Activated CD4-positive, alpha-beta T cell treated with anti-CD3 and anti-CD28 coated beads, Interleukin-2, amount 10 ng/mL, durations not matched to agents 24 days and 14 days (primary cell): ENCODE measurements around the gene TGIF1. TPM values are rescaled to one million over a fixed set of nuclear protein-coding genes. Genes with fewer than 3 reads are reported as not detected.

Experiments used
- DNase-seq: peaks from one replicate; pipeline ENCODE4 v3.0.0; 2022
- H3K27ac Mint-ChIP-seq: one replicate; pipeline ENCODE4 v1.8.0; 2022; ENCODE audit warnings: mild to moderate bottlenecking, mixed read lengths
- H3K27me3 Mint-ChIP-seq: one replicate; pipeline ENCODE4 v1.8.0; 2022; ENCODE audit warnings: mixed read lengths
- H3K36me3 Mint-ChIP-seq: one replicate; pipeline ENCODE4 v1.8.0; 2022; ENCODE audit warnings: low read depth, mild to moderate bottlenecking, mixed read lengths
- H3K4me1 Mint-ChIP-seq: one replicate; pipeline ENCODE4 v1.8.0; 2021; ENCODE audit warnings: mixed read lengths
- H3K4me3 Mint-ChIP-seq: one replicate; pipeline ENCODE4 v1.8.0; 2022; ENCODE audit warnings: mild to moderate bottlenecking, moderate library complexity, mixed read lengths
- H3K9me3 Mint-ChIP-seq: one replicate; pipeline ENCODE4 v1.8.0; 2021; ENCODE audit warnings: mixed read lengths
- intact Hi-C: fragments of 100-400 bp; cut with micrococcal nuclease; formaldehyde crosslinking; loops from one replicate; pipeline ENCODE4 v1.15.1; 2023
- total RNA-seq: library from RNA; stranded (reverse); gene quantifications from 2 replicates; pipeline ENCODE4 v1.2.3, GENCODE V29; 2022

Gene TGIF1
- total RNA-seq, 1 donor from 2014 or later = 50.7 TPM

DNA sequence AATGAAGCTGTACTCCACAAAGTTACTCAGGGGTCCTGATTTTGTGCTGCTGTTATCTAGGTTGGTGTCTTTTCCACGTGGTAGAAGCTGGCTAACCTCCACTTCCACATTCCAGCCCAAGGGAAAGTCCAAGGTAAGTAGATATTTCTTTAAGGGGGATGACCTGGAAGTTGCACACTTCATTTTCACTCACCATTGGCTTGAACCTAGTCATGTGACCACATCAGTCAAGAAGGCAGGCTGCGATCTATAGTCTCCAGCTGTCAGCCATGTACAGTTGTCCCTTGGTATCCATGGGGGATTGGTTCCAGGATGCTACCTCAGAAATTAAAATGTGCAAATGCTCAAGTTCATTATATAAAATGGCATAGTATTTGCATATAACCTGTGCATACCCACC is 31.9 kb upstream of the TGIF1 start:
- Mint-ChIP-seq H3K27ac (no peak overlapping the region), H3K4me1 (no peaks in the 10 kb centered on the region)
- intact Hi-C loops = no loop called here

DNA sequence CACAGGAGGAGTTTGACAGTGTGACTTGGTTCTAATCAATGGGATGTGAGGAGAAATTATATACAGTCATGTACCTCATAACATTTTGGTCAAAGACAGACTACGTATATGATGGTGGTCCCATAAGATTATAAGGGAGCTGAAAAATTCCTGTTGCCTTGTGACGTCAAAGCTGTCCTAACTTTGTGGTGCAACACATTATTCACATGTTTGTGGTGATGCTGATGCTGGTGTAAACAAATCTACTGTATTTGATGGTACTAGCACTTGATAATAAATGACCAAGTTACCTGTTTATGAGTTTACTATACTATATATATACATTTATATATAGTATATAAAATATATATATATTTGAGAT is 29.1 kb upstream of the TGIF1 start:
- no peaks in the 10 kb centered on the region for H3K36me3 Mint-ChIP-seq
- H3K27ac Mint-ChIP-seq = no peak overlapping the region
- H3K27me3 Mint-ChIP-seq = no peaks in the 10 kb centered on the region
- no peak for DNase-seq
- H3K4me1 Mint-ChIP-seq = no peaks in the 10 kb centered on the region
- H3K9me3 Mint-ChIP-seq = peaks cover 3% of the 10 kb centered on the region
- intact Hi-C loops = no loop called here
- no peak overlapping the region for H3K4me3 Mint-ChIP-seq

More for the DNA sequence above, 31.9 kb upstream of the TGIF1 start:
- Mint-ChIP-seq H3K36me3 (no peaks in the 10 kb centered on the region), H3K4me3 (no peak overlapping the region), H3K9me3 (peaks cover 3% of the 10 kb centered on the region), H3K27me3 (no peaks in the 10 kb centered on the region)
- no peak for DNase-seq

DNA sequence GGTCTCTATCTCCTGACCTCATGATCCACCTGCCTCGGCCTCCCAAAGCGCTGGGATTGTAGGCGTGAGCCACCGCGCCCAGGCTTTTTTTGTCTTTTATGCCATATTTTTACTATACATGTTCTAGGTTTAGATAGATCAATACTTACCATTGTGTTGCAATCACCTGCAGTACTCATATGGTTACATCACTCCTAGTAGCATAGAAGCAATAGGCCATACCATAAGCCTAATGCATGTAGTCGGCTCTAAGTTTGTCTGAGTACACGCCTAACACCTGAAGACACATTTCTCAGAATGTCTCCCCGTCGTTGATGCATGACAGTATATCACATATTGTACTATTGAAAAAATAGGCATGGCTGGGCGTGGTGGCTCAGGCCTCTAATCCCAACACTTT is 27.1 kb upstream of the TGIF1 start:
- Mint-ChIP-seq H3K9me3 (peaks cover 3% of the 10 kb centered on the region), H3K36me3 (no peaks in the 10 kb centered on the region), H3K4me1 (no peaks in the 10 kb centered on the region), H3K27ac (no peak overlapping the region), H3K4me3 (no peak overlapping the region), H3K27me3 (no peaks in the 10 kb centered on the region)
- intact Hi-C loops = no loop called here
- DNase-seq = no peak

DNA sequence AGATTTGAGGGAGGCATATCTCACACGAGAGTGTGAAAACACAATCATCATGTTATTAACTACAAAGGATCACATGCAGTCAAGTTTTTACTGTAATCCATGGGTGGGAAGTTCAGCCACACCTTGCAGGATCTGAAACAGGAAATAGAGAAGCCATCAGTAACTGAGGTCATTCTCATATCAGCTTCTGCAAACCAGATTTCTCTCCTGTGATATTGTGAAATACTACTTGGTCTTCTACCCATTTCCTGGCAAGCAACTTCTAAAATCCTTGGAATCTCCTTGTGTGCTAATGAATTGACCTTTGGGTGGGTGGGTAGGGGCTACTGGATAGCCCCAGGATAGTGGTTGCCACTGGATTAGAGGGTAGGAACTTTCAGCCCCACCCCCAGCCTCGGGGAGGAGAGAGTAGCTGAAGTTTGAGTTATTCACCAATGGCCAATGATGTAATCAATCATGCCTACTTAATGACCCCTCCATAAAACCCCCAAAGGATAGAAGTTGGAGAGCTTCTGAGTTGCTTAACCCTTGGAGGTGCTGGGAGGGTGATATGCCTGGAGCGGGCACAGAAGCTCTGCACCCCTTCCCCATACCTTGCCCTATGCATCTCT is 25.6 kb upstream of the TGIF1 start:
- no peak for DNase-seq
- Mint-ChIP-seq H3K36me3 (no peaks in the 10 kb centered on the region), H3K9me3 (peaks cover under 1% of the 10 kb centered on the region), H3K27me3 (no peaks in the 10 kb centered on the region), H3K4me3 (no peak overlapping the region), H3K27ac (no peak overlapping the region), H3K4me1 (no peaks in the 10 kb centered on the region)
- intact Hi-C loops = no loop called here

DNA sequence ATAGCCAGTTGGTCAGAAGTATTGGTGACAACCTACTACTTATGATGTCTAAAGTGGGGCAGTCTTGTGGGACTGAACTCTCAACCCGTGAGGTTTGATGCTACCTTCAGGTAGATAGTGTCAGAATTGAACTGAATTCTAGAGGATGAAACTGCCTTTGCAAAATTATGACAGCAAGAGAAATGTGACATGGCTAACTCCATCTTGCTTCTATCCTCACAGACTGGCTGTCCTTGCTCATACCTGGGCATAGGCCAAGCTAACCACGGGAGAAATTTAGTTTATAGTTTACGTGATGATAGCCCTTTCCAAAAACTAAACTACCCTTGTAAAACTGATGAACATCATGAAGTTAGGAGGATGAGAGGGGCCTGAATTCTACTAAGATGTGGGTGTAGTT is 24.9 kb upstream of the TGIF1 start:
- Mint-ChIP-seq H3K9me3 (no peaks in the 10 kb centered on the region), H3K4me3 (no peak overlapping the region), H3K36me3 (no peaks in the 10 kb centered on the region), H3K4me1 (no peaks in the 10 kb centered on the region), H3K27me3 (no peaks in the 10 kb centered on the region), H3K27ac (no peak overlapping the region)
- no peak for DNase-seq
- intact Hi-C loops = no loop called here

DNA sequence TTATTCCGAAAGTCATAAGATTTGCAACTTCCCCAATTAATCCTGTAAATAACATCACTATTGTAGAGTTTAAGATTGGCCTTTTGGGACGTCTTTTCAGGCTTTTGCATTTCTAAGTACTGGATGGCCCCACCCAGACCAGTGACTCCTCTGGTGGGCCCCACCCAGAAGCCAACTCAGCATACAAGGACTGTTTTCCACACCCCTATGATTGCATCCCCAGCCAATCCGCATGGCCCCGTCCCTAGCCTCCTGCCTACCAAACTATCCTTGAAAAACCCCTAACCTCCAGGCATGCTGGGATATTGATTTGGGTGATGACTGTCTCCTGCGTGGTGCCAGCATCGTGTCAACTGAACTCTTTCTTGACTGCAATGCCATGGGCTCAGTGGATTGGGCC is 24.5 kb upstream of the TGIF1 start:
- intact Hi-C loops = no loop called here
- H3K9me3 Mint-ChIP-seq = no peaks in the 10 kb centered on the region
- no peak overlapping the region for H3K4me3 Mint-ChIP-seq
- no peaks in the 10 kb centered on the region for H3K27me3 Mint-ChIP-seq
- no peaks in the 10 kb centered on the region for H3K4me1 Mint-ChIP-seq
- no peak overlapping the region for H3K27ac Mint-ChIP-seq
- H3K36me3 Mint-ChIP-seq = no peaks in the 10 kb centered on the region
- no peak for DNase-seq

DNA sequence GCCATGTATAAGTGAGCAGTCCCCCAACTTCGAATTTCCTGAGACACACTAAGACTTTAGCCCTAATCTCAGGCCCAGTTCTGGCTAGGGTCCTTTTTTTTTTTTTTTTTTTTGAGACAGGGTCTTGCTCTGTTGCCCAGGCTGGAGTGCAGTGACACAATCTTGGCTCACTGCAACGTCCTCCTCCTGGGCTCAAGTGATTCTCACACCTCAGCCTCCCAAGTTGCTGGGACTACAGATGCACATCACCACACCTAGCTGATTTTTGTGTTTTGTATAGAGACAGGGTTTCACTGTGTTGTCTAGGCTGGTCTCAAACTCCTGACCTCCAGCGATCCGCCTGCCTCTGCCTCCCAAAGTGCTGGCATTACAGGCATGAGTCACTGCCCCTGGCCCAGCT is 23.9 kb upstream of the TGIF1 start:
- Mint-ChIP-seq H3K4me3 (no peak overlapping the region), H3K27ac (no peak overlapping the region), H3K27me3 (no peaks in the 10 kb centered on the region), H3K4me1 (no peaks in the 10 kb centered on the region), H3K9me3 (no peaks in the 10 kb centered on the region), H3K36me3 (no peaks in the 10 kb centered on the region)
- no peak for DNase-seq
- intact Hi-C loops = no loop called here

DNA sequence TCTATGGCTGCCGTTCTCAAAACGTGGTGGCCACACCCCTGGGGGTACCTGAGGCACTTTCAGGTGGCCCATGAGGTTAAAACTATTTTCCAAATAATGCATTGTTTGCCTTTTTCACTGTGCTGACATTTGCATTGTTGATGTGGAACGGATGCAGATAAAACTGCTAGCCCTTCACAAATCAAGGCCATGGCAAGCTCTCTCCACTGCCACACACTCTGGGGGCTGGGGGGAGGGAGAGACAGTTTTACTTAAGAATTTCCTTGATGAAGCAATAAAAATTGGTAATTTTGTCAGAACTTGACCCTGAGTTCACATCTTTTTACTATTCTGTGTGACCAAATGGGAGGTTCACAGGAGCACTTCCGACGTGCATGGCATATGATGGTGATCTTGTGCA is 22.0 kb upstream of the TGIF1 start:
- Mint-ChIP-seq H3K4me3 (no peak overlapping the region), H3K9me3 (no peaks in the 10 kb centered on the region), H3K36me3 (no peaks in the 10 kb centered on the region), H3K4me1 (no peaks in the 10 kb centered on the region), H3K27ac (no peak overlapping the region), H3K27me3 (no peaks in the 10 kb centered on the region)
- no peak for DNase-seq
- intact Hi-C loops = no loop called here

DNA sequence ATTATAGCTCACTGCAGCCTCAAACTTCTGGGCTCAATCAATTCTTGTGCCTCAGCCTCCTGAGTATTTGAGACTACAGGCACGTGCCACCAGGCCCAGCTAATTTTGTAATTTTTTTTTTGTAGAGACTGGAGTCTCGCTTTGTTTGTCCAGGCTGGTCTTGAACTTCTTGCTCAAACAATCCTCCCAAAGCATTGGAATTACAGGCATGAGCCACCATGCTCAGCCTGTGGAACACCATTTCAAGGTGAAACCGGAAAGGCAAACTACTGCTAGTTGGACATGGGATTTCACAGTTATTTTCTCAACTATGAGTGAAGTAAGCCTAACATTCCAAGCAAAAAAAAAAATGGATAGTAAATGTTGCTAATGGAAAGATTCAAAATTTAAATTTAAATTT is 20.9 kb upstream of the TGIF1 start:
- H3K36me3 Mint-ChIP-seq = no peaks in the 10 kb centered on the region
- no peak overlapping the region for H3K27ac Mint-ChIP-seq
- no peak overlapping the region for H3K4me3 Mint-ChIP-seq
- no peaks in the 10 kb centered on the region for H3K4me1 Mint-ChIP-seq
- H3K9me3 Mint-ChIP-seq = no peaks in the 10 kb centered on the region
- H3K27me3 Mint-ChIP-seq = no peaks in the 10 kb centered on the region
- intact Hi-C loops = no loop called here
- DNase-seq = no peak

DNA sequence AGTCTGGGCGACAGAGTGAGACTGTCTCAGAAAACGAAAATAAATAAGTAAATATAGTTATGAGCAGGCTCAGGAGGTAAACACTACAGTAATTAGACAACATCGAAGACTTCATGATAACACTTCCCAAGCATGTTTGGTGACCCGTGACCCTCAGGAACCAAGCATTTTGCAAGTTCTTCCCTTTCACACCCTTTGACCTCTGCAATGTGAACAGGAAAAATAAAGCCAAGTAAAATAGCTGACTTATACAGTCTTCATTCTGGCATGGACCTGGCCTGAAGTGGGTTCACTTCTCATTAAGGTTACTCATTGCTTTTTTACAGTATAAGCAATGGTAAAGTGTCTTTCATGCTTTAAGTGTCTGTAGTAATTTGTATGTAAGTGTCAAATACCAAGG is 15.3 kb upstream of the TGIF1 start:
- no peaks in the 10 kb centered on the region for H3K36me3 Mint-ChIP-seq

DNA sequence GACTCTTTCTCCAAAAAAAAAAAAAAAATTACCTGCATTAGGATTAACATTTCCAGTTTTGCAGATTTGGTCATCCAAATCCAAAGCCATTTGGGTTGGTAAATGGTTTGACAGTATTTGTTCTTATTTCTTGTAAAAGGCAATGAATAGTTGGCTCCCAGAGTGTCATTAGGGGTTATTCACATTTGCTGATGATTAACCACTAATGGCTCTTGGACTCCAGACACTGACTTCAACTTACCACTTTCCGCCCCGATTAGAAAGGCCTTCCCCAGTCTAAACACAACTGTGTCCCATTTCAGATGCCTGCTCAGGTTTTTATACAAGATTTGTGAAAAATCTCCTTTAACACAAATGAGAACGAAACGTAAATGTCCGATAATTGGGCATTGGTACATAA is 9.6 kb upstream of the TGIF1 start:
- intact Hi-C loops = no loop called here
- H3K27ac Mint-ChIP-seq = no peak overlapping the region

More for the DNA sequence above, 15.3 kb upstream of the TGIF1 start:
- DNase-seq = no peak
- Mint-ChIP-seq H3K27ac (no peak overlapping the region), H3K27me3 (peaks cover 6% of the 10 kb centered on the region), H3K4me3 (no peak overlapping the region), H3K4me1 (no peaks in the 10 kb centered on the region), H3K9me3 (no peaks in the 10 kb centered on the region)
- intact Hi-C loops = no loop called here

DNA sequence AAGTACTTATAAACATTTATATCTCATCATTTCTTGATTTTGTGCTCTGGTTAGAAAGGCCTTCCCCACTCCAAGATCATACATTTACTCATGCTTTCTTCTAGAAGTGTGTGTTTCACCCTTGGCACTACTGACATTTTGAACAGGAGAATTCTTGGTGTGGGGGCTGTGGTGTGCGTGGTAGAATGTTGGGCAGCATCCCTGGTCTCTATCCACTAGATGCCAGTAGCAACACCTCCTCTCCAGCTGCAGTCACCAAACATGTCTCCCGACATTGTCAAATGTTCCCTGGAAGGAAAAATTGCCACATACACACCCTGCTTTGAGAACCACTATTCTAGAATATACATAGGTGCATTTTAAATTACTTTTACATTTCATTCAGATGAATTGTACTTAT is 8.7 kb upstream of the TGIF1 start:
- no peaks in the 10 kb centered on the region for H3K9me3 Mint-ChIP-seq
- no peak overlapping the region for H3K4me3 Mint-ChIP-seq
- intact Hi-C loops = no loop called here
- no peak overlapping the region for H3K27ac Mint-ChIP-seq
- H3K27me3 Mint-ChIP-seq = peaks cover 21% of the 10 kb centered on the region
- peak; percentile 58 for DNase-seq
- peaks cover 5% of the 10 kb centered on the region for H3K4me1 Mint-ChIP-seq
- no peaks in the 10 kb centered on the region for H3K36me3 Mint-ChIP-seq

More for the DNA sequence above, 9.6 kb upstream of the TGIF1 start:
- Mint-ChIP-seq H3K27me3 (peaks cover 21% of the 10 kb centered on the region), H3K4me3 (no peak overlapping the region), H3K36me3 (no peaks in the 10 kb centered on the region), H3K4me1 (peaks cover 5% of the 10 kb centered on the region), H3K9me3 (no peaks in the 10 kb centered on the region)
- no peak for DNase-seq

DNA sequence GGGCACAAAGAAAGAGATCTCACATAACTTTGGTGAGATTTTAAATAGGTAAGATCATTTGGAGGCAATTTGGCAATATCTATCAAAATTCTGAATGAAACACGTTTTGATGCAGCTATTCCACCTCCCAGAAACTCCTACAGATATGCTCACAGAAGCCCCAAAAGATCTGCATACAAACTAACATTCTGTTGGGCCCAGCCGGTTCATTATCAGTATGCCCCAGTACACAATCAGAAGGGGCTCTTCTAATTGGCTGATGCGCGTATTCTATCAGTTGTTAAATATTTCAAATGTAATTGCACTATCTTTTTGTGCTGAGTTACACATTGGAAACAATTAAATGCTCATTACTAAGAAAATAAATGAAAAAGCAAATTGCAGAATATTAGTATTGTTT is 7.1 kb upstream of the TGIF1 start:
- no peak for DNase-seq
- Mint-ChIP-seq H3K27ac (no peak overlapping the region), H3K27me3 (peaks cover 21% of the 10 kb centered on the region), H3K4me1 (peaks cover 16% of the 10 kb centered on the region), H3K9me3 (no peaks in the 10 kb centered on the region), H3K36me3 (no peaks in the 10 kb centered on the region), H3K4me3 (no peak overlapping the region)
- intact Hi-C loops = no loop called here

DNA sequence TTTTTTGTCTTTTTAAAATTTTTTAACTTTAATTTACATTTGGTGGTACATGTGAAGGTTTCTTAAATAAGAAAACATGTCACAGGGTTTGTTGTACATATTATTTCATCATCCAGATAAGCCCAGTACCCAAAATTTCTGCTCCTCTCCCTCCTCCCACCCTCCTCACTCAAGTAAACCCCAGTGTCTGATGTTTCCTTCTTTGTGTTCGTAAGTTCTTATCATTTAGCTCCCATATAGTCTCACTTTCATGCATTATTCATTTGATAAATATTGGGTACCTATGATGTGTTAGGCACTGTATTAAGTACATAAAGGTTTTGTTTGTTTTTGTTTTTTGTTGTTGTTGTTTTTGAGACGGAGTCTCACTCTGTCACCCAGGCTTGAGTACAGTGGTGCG is 5.7 kb upstream of the TGIF1 start:
- H3K27ac Mint-ChIP-seq = no peak overlapping the region
- intact Hi-C loops = no loop called here
- H3K4me3 Mint-ChIP-seq = no peak overlapping the region
- DNase-seq = no peak
- no peaks in the 10 kb centered on the region for H3K36me3 Mint-ChIP-seq
- H3K4me1 Mint-ChIP-seq = peaks cover 23% of the 10 kb centered on the region
- no peaks in the 10 kb centered on the region for H3K9me3 Mint-ChIP-seq
- peaks cover 16% of the 10 kb centered on the region for H3K27me3 Mint-ChIP-seq

DNA sequence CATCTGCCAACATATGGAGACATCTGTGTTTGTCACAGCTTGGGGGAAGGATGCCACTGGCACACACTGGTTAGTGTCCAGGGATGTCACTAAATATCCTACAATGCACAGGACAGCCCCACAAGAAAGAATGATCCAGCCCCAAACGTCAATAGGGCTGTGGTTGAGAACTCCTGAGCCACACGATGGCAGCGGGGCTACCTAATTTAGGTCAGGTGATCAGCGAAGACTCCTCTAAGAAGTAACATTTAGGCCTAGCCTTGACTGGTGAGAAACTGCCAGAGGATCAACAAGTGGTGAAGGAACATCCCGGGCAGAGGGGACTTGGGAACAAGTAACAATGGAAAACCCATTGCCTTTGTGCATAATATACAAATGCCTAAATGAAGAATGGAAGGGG is 5.0 kb upstream of the TGIF1 start:
- H3K4me3 Mint-ChIP-seq = no peak overlapping the region

More for the DNA sequence above, 5.0 kb upstream of the TGIF1 start:
- no peak overlapping the region for H3K27ac Mint-ChIP-seq
- intact Hi-C loops = loop anchor here (5.0 kb wide), 3 partner anchors 33 to 1852 kb away; partner anchors contain the start of gene ZBTB14
- peaks cover 25% of the 10 kb centered on the region for H3K4me1 Mint-ChIP-seq
- no peaks in the 10 kb centered on the region for H3K9me3 Mint-ChIP-seq
- H3K36me3 Mint-ChIP-seq = peaks cover 2% of the 10 kb centered on the region
- H3K27me3 Mint-ChIP-seq = peaks cover 16% of the 10 kb centered on the region
- DNase-seq = no peak
